ENCODE results near the gene C2CD4B.

C2CD4B gene

DNA sequence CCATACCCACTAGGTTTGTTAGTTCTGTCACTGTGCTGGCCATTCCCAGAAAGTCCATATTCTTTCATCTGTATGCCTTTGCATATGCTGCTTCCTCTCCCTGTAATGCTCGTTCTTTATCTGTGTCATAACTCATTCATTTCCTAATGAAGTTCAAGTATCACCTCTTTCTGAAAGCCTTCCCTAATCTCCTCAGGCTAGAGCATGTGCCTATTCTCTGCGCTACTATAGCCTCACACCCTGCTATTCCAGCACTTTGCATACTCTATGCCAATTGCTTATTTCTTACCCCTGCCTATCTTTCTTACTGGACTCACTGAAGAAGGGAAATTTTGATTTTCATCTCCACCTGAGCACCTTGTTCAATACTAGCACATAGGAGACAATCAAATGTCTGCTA, 25.6 kb upstream of the C2CD4B start:
- TF ChIP-seq ZFX (IDR thresholded peaks at IDR 0.05) (no peak), CTCF (conservative IDR thresholded peaks at IDR 0.05) (no peak)
- no peak overlapping the region for H3K27ac ChIP-seq

- no peak for TF ChIP-seq CTCF (conservative IDR thresholded peaks at IDR 0.05)
- no peak for TF ChIP-seq ZFX (IDR thresholded peaks at IDR 0.05)
- no peak overlapping the region for H3K27ac ChIP-seq
These were observed 25.2 kb upstream of the C2CD4B start for GRCh38 chr15:62190274-62190673.

DNA sequence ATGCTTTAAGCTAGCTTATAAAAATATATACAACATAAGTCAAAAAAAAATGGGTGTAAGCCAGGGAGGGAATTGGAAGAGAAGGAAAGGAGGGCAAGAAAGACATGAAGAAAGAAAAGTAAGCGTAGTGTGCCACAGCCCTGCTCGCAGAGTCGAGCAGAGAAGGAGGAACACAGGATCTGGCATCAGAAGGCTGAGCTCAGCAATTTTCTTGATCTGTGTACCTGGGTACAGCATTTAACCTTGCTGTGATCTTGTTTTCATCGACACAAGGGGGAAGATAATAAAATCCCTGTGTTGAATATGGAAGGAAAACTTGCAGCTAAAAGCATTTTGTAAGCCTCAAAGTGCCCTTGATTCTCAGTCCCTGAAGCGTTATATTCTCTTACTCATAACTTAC, 23.7 kb upstream of the C2CD4B start:
- no peak overlapping the region for H3K27ac ChIP-seq
- TF ChIP-seq CTCF (conservative IDR thresholded peaks at IDR 0.05) (no peak), ZFX (IDR thresholded peaks at IDR 0.05) (no peak)

DNA sequence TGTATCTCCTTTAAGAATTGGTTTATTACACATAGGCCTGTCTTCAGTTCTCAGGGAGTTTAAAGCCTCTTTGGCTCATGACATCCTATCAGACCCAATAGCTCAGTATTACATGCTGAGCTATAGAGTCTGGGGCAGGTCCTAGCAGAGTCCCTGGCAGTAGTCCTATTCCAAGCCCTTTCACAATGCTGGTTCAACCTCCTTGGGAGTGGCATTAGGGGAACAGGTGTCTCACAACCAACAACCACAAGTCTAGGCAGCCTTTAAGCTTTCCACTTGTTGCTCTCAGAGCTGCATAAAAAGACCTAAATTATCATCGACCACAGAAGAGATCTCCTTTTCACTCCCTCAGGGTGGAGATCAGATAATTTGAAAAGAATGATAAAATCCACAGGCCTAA, 22.8 kb upstream of the C2CD4B start:
- TF ChIP-seq ZFX (IDR thresholded peaks at IDR 0.05) = no peak
- no peak for TF ChIP-seq CTCF (conservative IDR thresholded peaks at IDR 0.05)
- H3K27ac ChIP-seq = no peak overlapping the region

DNA sequence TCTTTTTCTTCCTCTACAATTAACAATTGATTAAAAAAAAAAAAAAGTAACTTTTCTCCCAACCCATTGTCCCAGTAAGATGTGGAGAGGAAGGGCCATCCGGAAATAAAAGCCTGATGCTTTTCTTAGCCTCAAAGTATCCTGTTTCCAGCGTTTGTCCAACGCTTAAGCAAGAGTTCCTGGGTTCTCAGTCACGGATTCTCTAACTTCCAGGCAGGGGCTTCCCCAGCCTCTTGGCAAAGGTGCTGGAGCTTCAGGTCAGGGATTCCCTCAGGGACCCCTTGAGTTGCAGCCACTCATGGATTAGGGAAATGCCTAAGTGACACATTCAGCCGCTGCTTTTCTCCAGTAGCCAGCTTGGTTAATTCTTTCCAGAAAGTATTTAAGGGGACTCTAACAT, 22.3 kb upstream of the C2CD4B start:
- TF ChIP-seq CTCF (conservative IDR thresholded peaks at IDR 0.05) (no peak), ZFX (IDR thresholded peaks at IDR 0.05) (no peak)
- no peak overlapping the region for H3K27ac ChIP-seq

GRCh38 chr15:62186578-62186977, 21.5 kb upstream of the C2CD4B start:
- H3K27ac ChIP-seq = no peak overlapping the region
- TF ChIP-seq ZFX (IDR thresholded peaks at IDR 0.05) (no peak), CTCF (conservative IDR thresholded peaks at IDR 0.05) (no peak)

DNA sequence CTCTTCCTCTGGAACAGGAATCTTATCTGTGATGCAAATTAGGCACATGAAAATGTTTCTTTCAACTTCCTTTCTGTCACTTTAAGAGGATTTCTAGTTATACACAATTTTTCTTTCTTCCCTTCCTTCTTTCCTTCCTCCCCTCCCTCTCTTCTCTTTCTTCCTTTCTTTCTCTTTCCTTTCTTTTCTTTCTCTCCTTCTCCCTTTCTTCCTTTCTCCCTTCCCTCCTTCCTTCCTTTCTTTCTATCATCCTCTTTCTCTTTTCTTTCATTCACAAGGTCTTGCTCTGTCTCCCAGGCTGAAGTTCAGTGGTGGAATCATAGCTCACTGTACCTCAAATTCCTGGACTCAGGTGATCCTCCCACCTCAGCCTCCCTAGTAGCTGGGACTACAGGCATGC, 18.0 kb upstream of the C2CD4B start:
- TF ChIP-seq CTCF (conservative IDR thresholded peaks at IDR 0.05) (no peak), ZFX (IDR thresholded peaks at IDR 0.05) (no peak)
- H3K27ac ChIP-seq = no peak overlapping the region

Data from C4-2B (cell line).